ENCODE data around the gene C16orf95. TPM values are rescaled to one million over a fixed set of nuclear protein-coding genes. Genes with fewer than 3 reads are reported as not detected.
A peak's percentile ranks its signal among the peaks of the same experiment; 100 is the strongest.

C16orf95 gene
- total RNA-seq, 1 donor from 2014 or later: 1.7 TPM

DNA sequence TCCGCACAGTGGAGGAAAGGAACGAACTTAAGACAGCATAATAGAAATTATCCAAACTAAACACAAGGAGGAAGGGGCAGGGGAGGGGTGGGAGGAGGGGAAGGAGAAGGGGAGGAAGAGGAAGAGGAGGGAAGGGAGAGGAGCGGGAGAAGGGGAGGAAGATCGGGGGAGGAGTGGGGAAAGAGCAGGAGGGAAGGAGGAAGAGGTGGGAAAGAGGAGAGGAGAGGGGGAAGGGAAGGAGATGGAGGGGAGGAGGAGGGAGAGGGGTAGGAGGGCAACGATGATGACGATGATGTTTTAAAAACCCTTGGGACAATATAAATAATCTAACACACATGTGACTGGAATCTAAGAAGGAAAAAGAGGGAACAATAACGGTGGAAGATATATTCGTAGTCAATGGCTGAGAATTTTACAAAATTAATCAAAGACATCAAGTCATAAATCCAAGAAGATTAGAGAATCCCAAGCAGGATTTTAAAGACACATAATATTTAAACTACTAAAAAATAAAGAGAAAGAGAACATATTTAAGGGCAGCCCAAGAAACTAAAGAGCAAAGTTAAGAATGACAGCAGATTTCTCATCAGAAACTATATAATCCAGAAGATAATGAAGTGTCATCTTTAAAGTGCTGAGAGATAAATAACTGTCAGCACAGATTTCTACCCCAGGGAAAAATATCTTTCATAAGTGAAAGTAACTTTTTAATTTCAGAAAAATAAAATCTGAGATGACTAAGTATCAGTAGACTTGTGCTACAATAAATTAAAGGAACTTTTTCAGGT lies 30.2 kb downstream of the C16orf95 start:
- TF ChIP-seq, protein P1, sequence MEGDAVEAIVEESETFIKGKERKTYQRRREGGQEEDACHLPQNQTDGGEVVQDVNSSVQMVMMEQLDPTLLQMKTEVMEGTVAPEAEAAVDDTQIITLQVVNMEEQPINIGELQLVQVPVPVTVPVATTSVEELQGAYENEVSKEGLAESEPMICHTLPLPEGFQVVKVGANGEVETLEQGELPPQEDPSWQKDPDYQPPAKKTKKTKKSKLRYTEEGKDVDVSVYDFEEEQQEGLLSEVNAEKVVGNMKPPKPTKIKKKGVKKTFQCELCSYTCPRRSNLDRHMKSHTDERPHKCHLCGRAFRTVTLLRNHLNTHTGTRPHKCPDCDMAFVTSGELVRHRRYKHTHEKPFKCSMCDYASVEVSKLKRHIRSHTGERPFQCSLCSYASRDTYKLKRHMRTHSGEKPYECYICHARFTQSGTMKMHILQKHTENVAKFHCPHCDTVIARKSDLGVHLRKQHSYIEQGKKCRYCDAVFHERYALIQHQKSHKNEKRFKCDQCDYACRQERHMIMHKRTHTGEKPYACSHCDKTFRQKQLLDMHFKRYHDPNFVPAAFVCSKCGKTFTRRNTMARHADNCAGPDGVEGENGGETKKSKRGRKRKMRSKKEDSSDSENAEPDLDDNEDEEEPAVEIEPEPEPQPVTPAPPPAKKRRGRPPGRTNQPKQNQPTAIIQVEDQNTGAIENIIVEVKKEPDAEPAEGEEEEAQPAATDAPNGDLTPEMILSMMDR (conservative IDR thresholded peaks at IDR 0.05; ENCODE audit: low read depth, low read length): no peak
- H3K4me3 ChIP-seq (ENCODE audit: low read depth, low read length): no peak overlapping the region
- no peak for DNase-seq (ENCODE audit: low read depth)

DNA sequence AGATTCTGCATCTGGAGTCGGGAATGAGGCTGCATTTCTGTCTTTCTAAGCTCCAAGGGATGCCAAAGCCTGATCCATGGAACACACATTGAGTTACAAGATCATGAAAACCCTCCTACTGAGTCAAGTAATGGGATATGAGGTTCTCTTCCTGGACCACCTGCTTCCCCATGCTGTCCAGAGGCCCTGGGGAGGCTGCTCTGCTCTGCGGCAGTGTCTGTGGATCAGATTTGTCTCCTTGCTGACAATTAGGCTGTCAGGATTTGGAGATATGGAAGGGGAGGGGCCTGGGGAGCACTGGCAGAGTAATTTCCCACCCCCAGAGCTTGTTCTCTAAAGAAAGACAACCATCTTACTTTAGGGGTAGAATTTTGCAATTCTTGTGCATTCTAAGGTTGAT lies 33.0 kb downstream of the C16orf95 start:
- no peak for DNase-seq (ENCODE audit: low read depth)
- TF ChIP-seq, protein P1 (conservative IDR thresholded peaks at IDR 0.05; ENCODE audit: low read depth, low read length): no peak

DNA sequence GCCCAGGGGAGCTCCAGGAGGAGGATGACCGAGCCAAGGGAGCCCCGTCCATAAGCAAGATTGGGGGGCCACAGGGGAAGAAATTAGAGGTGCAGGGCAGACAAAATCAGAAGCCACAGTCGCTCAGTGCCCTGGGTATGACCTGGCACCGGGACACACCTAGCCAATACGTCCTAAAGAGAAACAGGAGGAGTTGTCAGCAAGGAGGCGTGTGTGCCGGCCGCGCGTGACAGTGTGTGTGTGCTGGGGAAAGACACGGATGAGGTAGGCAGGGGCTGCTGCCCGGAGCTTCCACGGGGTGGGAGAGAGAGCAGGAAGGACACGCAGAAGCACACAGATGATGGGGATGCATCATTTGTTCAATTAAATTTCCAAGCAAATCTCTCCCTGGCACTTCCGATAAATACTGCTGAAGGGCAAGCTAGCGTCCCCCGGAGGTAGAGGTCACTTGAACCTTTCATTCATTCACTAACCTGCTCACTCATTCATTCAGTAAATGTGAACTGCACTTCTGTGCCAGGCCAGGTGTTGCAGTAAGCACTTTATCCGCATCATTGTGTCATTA lies 38.0 kb downstream of the C16orf95 start:
- TF ChIP-seq, protein P1 (conservative IDR thresholded peaks at IDR 0.05; ENCODE audit: low read depth, low read length): no peak
- H3K4me3 ChIP-seq (ENCODE audit: low read depth, low read length): no peak overlapping the region
- DNase-seq (ENCODE audit: low read depth): no peak

More for the DNA sequence above, 33.0 kb downstream of the C16orf95 start:
- H3K4me3 ChIP-seq (ENCODE audit: low read depth, low read length): no peak overlapping the region

DNA sequence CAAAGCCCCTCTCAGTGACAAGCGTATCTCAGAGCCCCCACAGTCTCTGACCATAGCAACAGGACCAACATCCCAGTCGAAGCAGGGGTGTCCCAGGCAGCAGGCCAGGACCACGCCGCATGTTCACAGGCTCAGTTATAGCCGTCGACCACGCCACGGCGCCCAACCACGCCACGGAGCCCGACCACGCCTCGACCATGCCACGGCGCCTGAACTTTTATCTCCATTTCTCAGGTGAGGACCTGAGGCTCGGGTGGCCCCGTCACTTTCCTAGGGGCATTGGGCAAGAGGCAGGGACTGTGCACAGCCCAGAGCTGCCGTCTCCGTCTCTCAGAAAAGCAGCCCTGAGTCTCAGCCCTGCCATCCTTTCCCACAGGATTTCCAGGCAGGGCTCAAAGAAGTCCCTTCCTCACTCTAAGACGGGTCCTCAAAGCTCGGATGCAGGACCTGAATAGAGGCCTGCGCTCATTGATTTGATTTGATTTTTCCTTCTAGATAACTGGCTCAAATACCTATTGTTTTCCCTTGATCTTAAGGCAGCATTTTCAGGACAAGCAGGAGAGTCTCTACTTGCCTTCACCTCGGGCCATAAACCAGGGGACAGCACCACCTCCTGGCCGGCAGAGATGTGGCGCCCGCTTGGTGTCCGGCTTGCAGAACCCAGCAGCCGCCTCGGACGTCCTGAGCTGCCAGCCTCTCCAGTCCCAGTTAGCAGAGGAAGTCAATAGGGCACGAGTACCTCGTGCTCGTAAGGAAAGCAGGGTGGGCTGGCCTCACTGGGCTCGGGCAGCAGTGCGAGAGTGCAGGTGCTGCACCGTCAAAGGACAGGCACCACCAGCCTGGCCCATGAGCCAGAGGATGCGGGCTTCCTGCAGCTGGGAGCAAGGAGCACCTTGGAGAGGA lies 38.8 kb downstream of the C16orf95 start:
- no peak overlapping the region for H3K4me3 ChIP-seq (ENCODE audit: low read depth, low read length)
- TF ChIP-seq, protein P1 (conservative IDR thresholded peaks at IDR 0.05; ENCODE audit: low read depth, low read length): peak; percentile 85
- DNase-seq (ENCODE audit: low read depth): no peak

DNA sequence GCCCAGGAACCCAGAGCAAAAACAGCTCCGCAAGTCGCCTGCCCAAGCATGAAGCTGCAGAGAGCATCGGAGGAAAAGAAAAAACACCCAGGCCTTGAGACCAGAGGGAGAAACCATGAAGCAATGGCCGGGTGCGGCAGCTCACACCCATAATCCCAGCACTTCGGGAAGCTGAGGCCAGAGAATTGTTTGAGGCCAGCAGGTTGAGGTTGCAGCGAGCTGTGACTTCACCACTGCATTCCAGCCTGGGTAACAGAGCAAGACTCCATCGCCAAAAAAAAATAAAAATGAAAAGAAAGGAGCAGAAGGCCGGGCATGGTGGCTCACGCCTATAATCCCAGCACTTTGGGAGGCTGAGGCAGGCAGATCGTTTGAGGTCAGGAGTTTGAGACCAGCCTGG lies 40.3 kb downstream of the C16orf95 start:
- no peak for DNase-seq (ENCODE audit: low read depth)
- H3K4me3 ChIP-seq (ENCODE audit: low read depth, low read length): no peak overlapping the region
- TF ChIP-seq, protein P1 (conservative IDR thresholded peaks at IDR 0.05; ENCODE audit: low read depth, low read length): no peak

DNA sequence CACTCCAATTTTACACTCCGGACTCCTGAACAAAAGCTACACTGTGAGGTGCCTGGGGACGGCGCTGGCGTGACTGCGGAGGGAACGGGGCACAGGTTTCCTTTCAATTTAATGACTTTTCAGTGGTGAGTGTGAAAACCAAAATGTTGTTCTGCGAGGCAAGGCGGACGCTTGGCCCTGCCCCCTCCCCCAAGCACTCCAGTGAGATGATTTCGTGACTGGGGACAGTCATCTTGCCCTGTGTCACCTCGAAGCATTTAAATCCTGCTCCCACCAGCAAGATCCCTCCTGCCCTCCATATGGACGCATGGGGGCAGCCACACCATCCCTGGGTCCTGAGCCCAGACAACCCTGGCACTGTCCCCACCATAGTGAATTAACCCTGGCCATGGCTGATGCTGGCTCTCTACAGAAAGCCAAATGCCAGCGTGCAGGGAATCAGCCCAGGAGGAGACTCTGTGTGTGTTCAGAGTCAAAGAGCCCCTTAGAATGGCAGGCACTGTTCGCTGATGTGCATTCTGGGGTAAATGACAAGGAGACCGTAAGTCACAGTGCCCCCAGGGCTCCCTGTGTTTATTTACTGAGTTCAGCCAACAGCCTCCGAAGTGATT lies 41.0 kb downstream of the C16orf95 start:
- TF ChIP-seq, protein P1 (conservative IDR thresholded peaks at IDR 0.05; ENCODE audit: low read depth, low read length): no peak
- H3K4me3 ChIP-seq (ENCODE audit: low read depth, low read length): no peak overlapping the region
- DNase-seq (ENCODE audit: low read depth): no peak
